Chondrocyte (in vitro differentiated cells): ENCODE data around the gene DHRS12. TPM values are rescaled to one million over a fixed set of nuclear protein-coding genes. Genes with fewer than 3 reads are reported as not detected.
A peak's percentile ranks its signal among the peaks of the same experiment; 100 is the strongest.

Experiments used
- DNase-seq: peaks from one replicate; pipeline ENCODE4 v3.0.0; 2021; ENCODE audit warnings: mixed read lengths, low spot score
- H3K27ac Mint-ChIP-seq: one replicate; pipeline ENCODE4 v1.8.0; 2021; ENCODE audit warnings: mild to moderate bottlenecking, moderate library complexity, mixed read lengths; ENCODE audit not compliant: unreplicated experiment
- H3K27me3 Mint-ChIP-seq: 2 replicates; pipeline ENCODE4 v1.8.0; 2021; ENCODE audit warnings: low read depth, mixed read lengths
- H3K36me3 Mint-ChIP-seq: 2 replicates; pipeline ENCODE4 v1.8.0; 2021; ENCODE audit warnings: low read depth, mixed read lengths
- H3K4me1 Mint-ChIP-seq: 2 replicates; pipeline ENCODE4 v1.8.0; 2021; ENCODE audit warnings: low read depth, mild to moderate bottlenecking, mixed read lengths
- H3K4me3 Mint-ChIP-seq: one replicate; pipeline ENCODE4 v1.8.0; 2021; ENCODE audit warnings: mild to moderate bottlenecking, moderate library complexity, mixed read lengths; ENCODE audit not compliant: unreplicated experiment
- H3K9me3 Mint-ChIP-seq: 2 replicates; pipeline ENCODE4 v1.8.0; 2021; ENCODE audit warnings: low read depth, mixed read lengths
- CTCF ChIP-seq: fragments of 200-600 bp; sonication (generic); IDR thresholded peaks from 2 replicates; pipeline ENCODE4 v1.5.0; 2021; ENCODE audit warnings: antibody characterized with exemption, mild to moderate bottlenecking, moderate library complexity
- total RNA-seq: library from RNA; stranded (reverse); gene quantifications from 3 replicates; pipeline ENCODE4 v1.2.1, GENCODE V29; 2021

DHRS12 gene
- total RNA-seq, 1 donor from 2014 or later = 7.6 TPM

DNA sequence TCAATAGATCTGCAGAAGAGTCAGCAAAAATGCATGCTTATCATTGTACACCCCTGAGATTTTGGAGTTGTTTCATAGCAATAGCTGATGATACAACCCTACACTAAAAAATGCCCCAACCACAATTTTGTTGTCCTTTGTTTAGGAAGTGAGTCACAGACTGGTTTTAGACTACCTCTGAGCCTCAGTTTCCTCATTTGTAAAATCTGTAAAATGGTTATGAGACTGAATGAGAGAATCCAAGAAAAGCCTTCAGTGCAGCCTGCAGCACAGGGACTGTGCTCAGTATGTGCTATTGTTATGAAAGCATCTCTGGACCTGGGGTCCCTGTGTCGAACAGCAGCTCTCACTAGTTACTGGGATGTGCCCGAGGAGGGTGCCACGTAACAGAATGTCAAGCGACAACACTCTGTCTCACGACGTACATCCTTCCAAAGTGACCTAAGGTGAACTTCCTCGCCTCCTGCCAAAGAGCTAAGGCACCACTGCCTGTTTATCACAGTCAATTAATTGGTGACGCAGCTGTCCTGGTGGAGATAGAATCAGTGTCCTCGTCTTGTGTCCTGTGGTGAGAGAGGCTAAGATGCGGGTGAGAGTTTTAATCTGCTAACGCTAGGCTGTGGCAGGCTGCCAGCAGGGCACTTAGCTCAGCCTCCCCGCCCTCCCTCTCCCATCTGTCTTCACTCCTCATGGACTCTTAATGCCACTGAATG, 18.1 kb downstream of the DHRS12 start:
- no peak for TF ChIP-seq CTCF
- Mint-ChIP-seq H3K27ac (no peak overlapping the region), H3K4me3 (no peak overlapping the region), H3K27me3 (no peaks in the 10 kb centered on the region), H3K4me1 (no peaks in the 10 kb centered on the region), H3K9me3 (no peaks in the 10 kb centered on the region), H3K36me3 (peaks cover 1% of the 10 kb centered on the region)
- DNase-seq = no peak

DNA sequence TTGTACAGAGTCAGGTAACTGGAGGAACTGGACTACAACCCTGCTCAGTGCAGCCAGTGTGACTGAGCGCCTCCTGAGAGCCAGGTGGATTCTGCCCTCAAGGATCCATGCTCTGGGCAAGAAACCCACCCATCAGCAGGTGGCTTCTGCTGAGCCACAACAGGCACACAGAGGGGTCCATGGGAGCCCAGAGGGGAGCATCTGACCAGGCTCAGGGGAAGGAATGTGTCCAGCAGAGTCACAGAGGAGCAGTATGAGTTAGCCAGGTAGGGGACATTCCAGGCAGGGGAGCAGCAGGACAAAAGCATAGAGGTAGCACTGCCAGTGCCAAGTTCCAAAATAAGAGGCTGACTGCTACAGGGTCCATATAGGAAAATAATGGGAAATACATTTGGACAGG, 19.9 kb downstream of the DHRS12 start:
- TF ChIP-seq CTCF = no peak
- Mint-ChIP-seq H3K4me1 (no peaks in the 10 kb centered on the region), H3K27me3 (no peaks in the 10 kb centered on the region), H3K4me3 (no peak overlapping the region), H3K27ac (no peak overlapping the region), H3K36me3 (no peaks in the 10 kb centered on the region), H3K9me3 (no peaks in the 10 kb centered on the region)
- DNase-seq = no peak

DNA sequence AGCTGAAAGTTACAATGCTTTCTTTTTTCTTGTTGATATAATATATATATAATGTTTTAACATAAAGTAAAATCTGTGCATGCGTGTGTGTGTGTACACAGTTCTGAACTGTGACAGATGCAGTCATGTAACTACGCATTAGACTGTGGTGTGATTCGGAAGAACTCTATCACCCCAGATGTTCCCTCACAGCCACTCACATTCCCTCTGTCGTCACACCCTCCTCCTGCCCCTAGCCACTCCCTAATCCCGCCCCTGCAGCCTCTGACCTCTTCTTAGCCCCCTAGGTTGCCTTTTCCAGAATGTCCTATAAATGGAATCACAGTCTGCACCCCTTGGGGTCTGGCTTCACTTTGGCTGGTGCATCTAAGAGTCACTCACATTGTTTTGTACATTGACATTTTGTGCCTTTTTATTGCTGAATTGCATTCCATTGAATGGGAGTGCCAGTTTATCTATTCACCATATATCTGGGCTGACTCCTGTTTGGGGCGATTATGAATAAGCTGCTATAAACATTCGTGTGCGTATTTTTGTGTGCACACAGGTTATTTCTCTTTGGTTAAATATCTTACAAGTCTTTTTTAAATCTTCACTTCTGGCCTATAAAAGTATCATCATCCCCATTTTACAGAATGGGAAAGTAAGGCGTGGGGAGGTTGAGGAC, 20.4 kb downstream of the DHRS12 start:
- H3K27me3 Mint-ChIP-seq = no peaks in the 10 kb centered on the region
- no peaks in the 10 kb centered on the region for H3K9me3 Mint-ChIP-seq
- no peaks in the 10 kb centered on the region for H3K36me3 Mint-ChIP-seq
- no peak for TF ChIP-seq CTCF
- H3K27ac Mint-ChIP-seq = no peak overlapping the region
- H3K4me1 Mint-ChIP-seq = no peaks in the 10 kb centered on the region
- no peak for DNase-seq
- no peak overlapping the region for H3K4me3 Mint-ChIP-seq

DNA sequence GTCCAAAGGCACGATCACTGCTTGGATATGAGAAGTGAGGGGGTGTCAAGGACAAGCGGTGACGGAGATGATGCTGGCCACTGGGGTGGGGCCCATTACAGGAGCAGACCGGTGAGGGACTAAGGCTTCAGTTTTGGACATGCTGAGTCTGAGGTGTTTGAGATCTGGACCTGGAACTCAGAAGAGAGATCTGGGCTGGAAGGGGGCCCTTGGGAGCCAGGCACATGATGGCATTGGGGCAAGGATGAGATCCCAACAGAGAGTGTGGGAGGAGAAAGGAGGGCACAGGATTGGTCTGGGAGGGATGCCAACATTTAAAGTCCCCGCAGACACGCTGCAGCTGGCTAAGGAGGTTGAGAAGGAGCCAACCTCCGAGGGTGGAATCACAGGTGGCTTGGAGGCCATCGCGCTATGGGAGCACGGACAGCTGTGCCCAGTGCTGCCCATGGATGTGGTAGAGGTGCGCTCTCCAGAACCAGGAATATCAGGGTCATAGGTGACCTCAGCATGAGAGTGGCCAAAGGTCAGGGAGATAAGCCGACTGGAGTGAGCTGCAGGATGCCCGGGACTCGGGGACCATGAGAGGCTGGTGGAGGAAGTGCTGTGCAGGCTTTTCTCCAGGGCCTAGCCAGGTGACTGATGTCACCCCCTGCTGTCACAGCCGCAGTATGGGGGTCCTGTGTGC, 21.8 kb downstream of the DHRS12 start:
- H3K4me3 Mint-ChIP-seq = no peak overlapping the region
- no peaks in the 10 kb centered on the region for H3K9me3 Mint-ChIP-seq
- no peaks in the 10 kb centered on the region for H3K36me3 Mint-ChIP-seq
- DNase-seq = no peak
- no peaks in the 10 kb centered on the region for H3K27me3 Mint-ChIP-seq
- H3K4me1 Mint-ChIP-seq = no peaks in the 10 kb centered on the region
- no peak overlapping the region for H3K27ac Mint-ChIP-seq
- TF ChIP-seq CTCF = no peak

GRCh38 chr13:51781246-51782022, 22.5 kb downstream of the DHRS12 start:
- no peaks in the 10 kb centered on the region for H3K27me3 Mint-ChIP-seq
- no peaks in the 10 kb centered on the region for H3K4me1 Mint-ChIP-seq
- no peak overlapping the region for H3K27ac Mint-ChIP-seq
- H3K36me3 Mint-ChIP-seq = no peaks in the 10 kb centered on the region
- no peak overlapping the region for H3K4me3 Mint-ChIP-seq
- no peak for DNase-seq
- H3K9me3 Mint-ChIP-seq = no peaks in the 10 kb centered on the region
- peak; percentile 72 for TF ChIP-seq CTCF
